Ishikawa (cell line): ENCODE results near the gene HMGCS2.

Experiments
- CEBPB ChIP-seq: IDR thresholded peaks from 2 replicates; pipeline ENCODE4 v1.6.1; 2012
- CREB1 ChIP-seq: IDR thresholded peaks from 2 replicates; pipeline ENCODE4 v1.6.1; 2012; ENCODE audit warnings: low read depth
- EGR1 ChIP-seq: IDR thresholded peaks from 2 replicates; pipeline ENCODE4 v1.6.1; 2012
- EP300 ChIP-seq: IDR thresholded peaks from 2 replicates; pipeline ENCODE4 v1.6.1; 2012; ENCODE audit warnings: borderline replicate concordance
- FOXM1 ChIP-seq: IDR thresholded peaks from 2 replicates; pipeline ENCODE4 v1.6.1; 2012; ENCODE audit warnings: low read depth, borderline replicate concordance
- MAX ChIP-seq: IDR thresholded peaks from 2 replicates; pipeline ENCODE4 v1.6.1; 2012
- NFIC ChIP-seq: IDR thresholded peaks from 2 replicates; pipeline ENCODE4 v1.6.1; 2012
- RAD21 ChIP-seq: IDR thresholded peaks from 2 replicates; pipeline ENCODE4 v1.6.1; 2012; ENCODE audit warnings: low read depth
- REST ChIP-seq: IDR thresholded peaks from 2 replicates; pipeline ENCODE4 v1.6.1; 2012; ENCODE audit warnings: low read depth, mild to moderate bottlenecking
- TCF12 ChIP-seq: IDR thresholded peaks from 2 replicates; pipeline ENCODE4 v1.6.1; 2012; ENCODE audit warnings: low read depth
- USF1 ChIP-seq: IDR thresholded peaks from 2 replicates; pipeline ENCODE4 v1.6.1; 2012
- YY1 ChIP-seq: IDR thresholded peaks from 2 replicates; pipeline ENCODE4 v1.6.1; 2012; ENCODE audit warnings: low read depth
- ZBTB7A ChIP-seq: IDR thresholded peaks from 2 replicates; pipeline ENCODE4 v1.6.1; 2012; ENCODE audit warnings: low read depth

HMGCS2 gene

GRCh38 chr1:119794230-119794875 is 25.6 kb upstream of the HMGCS2 start:
- no peak for TF ChIP-seq MAX
- TF ChIP-seq CEBPB: no peak
- TF ChIP-seq EGR1: no peak
- TF ChIP-seq RAD21: no peak
- TF ChIP-seq NFIC: no peak
- TF ChIP-seq REST: no peak
- TF ChIP-seq USF1: no peak
- TF ChIP-seq TCF12: no peak
- no peak for TF ChIP-seq CREB1

GRCh38 chr1:119791377-119791776 is 22.7 kb upstream of the HMGCS2 start:
- TF ChIP-seq CEBPB (no peak), MAX (no peak), TCF12 (no peak), FOXM1 (no peak), USF1 (no peak), ZBTB7A (no peak), NFIC (no peak), EGR1 (no peak), YY1 (no peak), RAD21 (no peak), REST (no peak)

GRCh38 chr1:119790451-119791198 is 21.9 kb upstream of the HMGCS2 start:
- TF ChIP-seq FOXM1 (no peak), TCF12 (no peak), REST (no peak)

GRCh38 chr1:119787776-119788175 is 19.1 kb upstream of the HMGCS2 start:
- TF ChIP-seq MAX: no peak

- TF ChIP-seq EP300 (no peak), CEBPB (peak; percentile 77)
Observed at GRCh38 chr1:119784191-119784781, 15.6 kb upstream of the HMGCS2 start.
